ENCODE data around the gene NOS1AP. TPM values are rescaled to one million over a fixed set of nuclear protein-coding genes. Genes with fewer than 3 reads are reported as not detected.
"Not testable (repeated sequence)": the region's sequence is repeated elsewhere in the genome, so short reads cannot be mapped to it uniquely, and the experiment has no call there.

NOS1AP gene
- total RNA-seq, 4 donors from 2014 or later, result 0.99 to 9.0 (median 4.0) TPM

GRCh38 chr1:162077648-162078299 is 8.3 kb downstream of the NOS1AP start:
- 93% methylated on average over 1 of the region's 1 CpG for WGBS
- DNase-seq (ENCODE audit: extremely low spot score), result peak; percentile 31
- Histone ChIP-seq H3K4me3 (no peak overlapping the region), H3K27me3 (peaks cover 0 to 3% (median 0%) of the 10 kb centered on the region in 4 donors), H3K9me3 (no peaks in the 10 kb centered on the region), H3K36me3 (no peaks in the 10 kb centered on the region), H3K27ac (replicated peaks in 1 of 4) (no peak overlapping the region), H3K4me1 (peaks cover 6 to 14% (median 11%) of the 10 kb centered on the region in 4 donors)
- intact Hi-C loops (cut with DNase I), result no loop called here
- TF ChIP-seq POLR2AphosphoS5 (IDR thresholded peaks at IDR 0.05), result no peak
- no peak for TF ChIP-seq EP300 (IDR thresholded peaks at IDR 0.05)
- no peak for TF ChIP-seq POLR2A (IDR thresholded peaks at IDR 0.05; ENCODE audit: low read depth)
- TF ChIP-seq CTCF (IDR thresholded peaks at IDR 0.05), result no peak

- H3K4me3 ChIP-seq, result no peak overlapping the region
- no peak for DNase-seq (ENCODE audit: extremely low spot score)
- TF ChIP-seq EP300 (IDR thresholded peaks at IDR 0.05) (no peak), POLR2A (IDR thresholded peaks at IDR 0.05; ENCODE audit: low read depth) (no peak), CTCF (IDR thresholded peaks at IDR 0.05) (no peak), POLR2AphosphoS5 (IDR thresholded peaks at IDR 0.05) (no peak)
- intact Hi-C loops (cut with DNase I), result no loop called here
- no peaks in the 10 kb centered on the region for H3K36me3 ChIP-seq
- 95% methylated on average over 1 of the region's 1 CpG for WGBS
- no peak overlapping the region for H3K27ac ChIP-seq (replicated peaks in 1 of 4)
- H3K9me3 ChIP-seq, result no peaks in the 10 kb centered on the region
- no peaks in the 10 kb centered on the region for H3K27me3 ChIP-seq
- H3K4me1 ChIP-seq, result peaks cover 6 to 14% (median 11%) of the 10 kb centered on the region in 4 donors
Observed at GRCh38 chr1:162079030-162079429, 9.5 kb downstream of the NOS1AP start.

- peak; percentile 82 for DNase-seq (ENCODE audit: extremely low spot score)
- H3K4me3 ChIP-seq, result no peak overlapping the region
- WGBS, result 53% methylated on average over 2 of the region's 2 CpGs
- no peak overlapping the region for H3K27ac ChIP-seq (replicated peaks in 1 of 4)
- no peak for TF ChIP-seq POLR2AphosphoS5 (IDR thresholded peaks at IDR 0.05)
- TF ChIP-seq CTCF (IDR thresholded peaks at IDR 0.05), result no peak
- TF ChIP-seq EP300 (IDR thresholded peaks at IDR 0.05), result no peak
- no peak for TF ChIP-seq POLR2A (IDR thresholded peaks at IDR 0.05; ENCODE audit: low read depth)
- H3K4me1 ChIP-seq, result peaks cover 6 to 14% (median 11%) of the 10 kb centered on the region in 4 donors
- no peaks in the 10 kb centered on the region for H3K36me3 ChIP-seq
- intact Hi-C loops (cut with DNase I), result no loop called here
- H3K9me3 ChIP-seq, result no peaks in the 10 kb centered on the region
- no peaks in the 10 kb centered on the region for H3K27me3 ChIP-seq
Observed at GRCh38 chr1:162080472-162081015, 11.1 kb downstream of the NOS1AP start.

GRCh38 chr1:162081316-162081715 is 11.8 kb downstream of the NOS1AP start:
- Histone ChIP-seq H3K9me3 (no peaks in the 10 kb centered on the region), H3K36me3 (no peaks in the 10 kb centered on the region), H3K27ac (replicated peaks in 1 of 4) (no peak overlapping the region), H3K27me3 (no peaks in the 10 kb centered on the region), H3K4me1 (peaks cover 6 to 14% (median 11%) of the 10 kb centered on the region in 4 donors), H3K4me3 (no peak overlapping the region)
- intact Hi-C loops (cut with DNase I), result no loop called here
- WGBS, result 100% methylated on average over 1 of the region's 1 CpG
- TF ChIP-seq EP300 (IDR thresholded peaks at IDR 0.05) (no peak), POLR2AphosphoS5 (IDR thresholded peaks at IDR 0.05) (no peak), POLR2A (IDR thresholded peaks at IDR 0.05; ENCODE audit: low read depth) (no peak), CTCF (IDR thresholded peaks at IDR 0.05) (no peak)
- DNase-seq (ENCODE audit: extremely low spot score), result no peak

- H3K27me3 ChIP-seq; H3K27ac ChIP-seq (replicated peaks in 1 of 4); H3K9me3 ChIP-seq; H3K36me3 ChIP-seq; H3K4me3 ChIP-seq; intact Hi-C loops (cut with DNase I): not testable (repeated sequence)
- H3K4me1 ChIP-seq, result peaks cover 6 to 14% (median 11%) of the 10 kb centered on the region in 4 donors
- DNase-seq (ENCODE audit: extremely low spot score), result peak; percentile 57
- WGBS, result 89% methylated on average over 2 of the region's 2 CpGs
Observed at GRCh38 chr1:162082080-162082479, 12.6 kb downstream of the NOS1AP start.

Measured in esophagus muscularis mucosa (tissue), 4 donors.